Central memory CD8-positive, alpha-beta T cell (primary cell): ENCODE results near the gene NAXD.
A peak's percentile ranks its signal among the peaks of the same experiment; 100 is the strongest.
"Not testable (repeated sequence)": the region's sequence is repeated elsewhere in the genome, so short reads cannot be mapped to it uniquely, and the experiment has no call there.

Experiments
- ATAC-seq: fragments of 150-1000 bp; cut with Tn5 transposase; replicated peaks from 2 replicates; pipeline ENCODE4 v1.10.0; 2022; ENCODE audit warnings: mild to moderate bottlenecking, moderate FRiP score, moderate number of reproducible peaks; ENCODE audit not compliant: poor library complexity, severe bottlenecking; ENCODE audit errors: extremely low read depth
- DNase-seq, 2 donors: peaks; one replicate each; pipeline ENCODE4 v3.0.0; 2021; ENCODE audit warnings: low spot score in 2 of 2
- H3K27ac Mint-ChIP-seq: one replicate; pipeline ENCODE4 v1.8.0; 2022; ENCODE audit warnings: low read depth, mild to moderate bottlenecking, moderate library complexity, mixed read lengths
- H3K27me3 Mint-ChIP-seq: one replicate; pipeline ENCODE4 v1.8.0; 2022; ENCODE audit warnings: mixed read lengths
- H3K36me3 Mint-ChIP-seq: one replicate; pipeline ENCODE4 v1.8.0; 2022; ENCODE audit warnings: mild to moderate bottlenecking, moderate library complexity, mixed read lengths; ENCODE audit not compliant: insufficient read depth
- H3K4me1 Mint-ChIP-seq: one replicate; pipeline ENCODE4 v1.8.0; 2022; ENCODE audit warnings: mixed read lengths
- H3K4me3 Mint-ChIP-seq: one replicate; pipeline ENCODE4 v1.8.0; 2022; ENCODE audit warnings: mild to moderate bottlenecking, moderate library complexity, mixed read lengths
- H3K9me3 Mint-ChIP-seq: one replicate; pipeline ENCODE4 v1.8.0; 2022; ENCODE audit warnings: mixed read lengths

The NAXD gene

DNA sequence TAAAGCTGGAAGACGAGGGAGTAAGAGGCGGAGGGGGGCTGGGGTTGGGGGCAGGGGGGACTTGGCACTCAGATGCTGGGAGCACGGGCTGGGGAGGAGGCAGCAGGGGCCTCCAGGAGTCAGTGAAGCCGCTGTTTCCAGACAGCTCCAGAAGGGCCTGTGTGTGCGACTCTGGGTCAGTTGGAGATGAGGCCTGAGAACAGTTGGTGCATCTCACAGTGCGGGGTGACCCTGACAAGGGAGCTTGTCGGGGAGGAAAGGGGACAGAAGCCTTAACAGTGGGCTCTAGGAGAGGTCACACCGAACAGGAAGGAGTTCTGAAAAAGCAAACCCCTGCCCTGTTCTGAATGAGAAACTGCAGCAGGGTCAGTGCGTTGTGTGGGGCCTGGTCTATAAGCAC is 11.2 kb downstream of the NAXD start:
- peaks cover 22% of the 10 kb centered on the region for H3K36me3 Mint-ChIP-seq
- peak overlapping the region; percentile 75 for H3K27ac Mint-ChIP-seq

DNA sequence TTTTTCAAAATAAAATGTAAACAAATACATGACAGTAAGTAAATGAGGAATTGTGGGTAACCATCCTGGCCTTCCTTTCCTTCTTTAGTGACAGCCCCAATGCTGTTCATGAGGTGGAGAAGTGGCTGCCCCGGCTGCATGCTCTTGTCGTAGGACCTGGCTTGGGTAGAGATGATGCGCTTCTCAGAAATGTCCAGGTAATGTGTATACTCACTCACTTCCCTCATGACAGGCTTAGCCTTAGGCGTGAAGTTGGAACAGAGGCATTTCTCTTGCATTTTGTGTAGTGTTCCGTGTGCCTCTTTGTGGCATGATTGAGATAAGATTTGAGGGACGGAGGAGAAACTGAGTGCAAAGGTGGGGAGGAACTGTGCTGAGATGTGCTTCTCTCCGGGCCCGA is 12.0 kb downstream of the NAXD start:
- Mint-ChIP-seq H3K4me1 (peaks cover 58% of the 10 kb centered on the region), H3K27ac (peak overlapping the region; percentile 0), H3K9me3 (no peaks in the 10 kb centered on the region), H3K4me3 (no peak overlapping the region), H3K36me3 (peaks cover 20% of the 10 kb centered on the region), H3K27me3 (no peaks in the 10 kb centered on the region)
- no peak for ATAC-seq
- no peak for DNase-seq

More for the DNA sequence above, 11.2 kb downstream of the NAXD start:
- no peak for ATAC-seq
- Mint-ChIP-seq H3K4me1 (peaks cover 64% of the 10 kb centered on the region), H3K4me3 (no peak overlapping the region), H3K27me3 (no peaks in the 10 kb centered on the region), H3K9me3 (no peaks in the 10 kb centered on the region)
- no peak for DNase-seq

DNA sequence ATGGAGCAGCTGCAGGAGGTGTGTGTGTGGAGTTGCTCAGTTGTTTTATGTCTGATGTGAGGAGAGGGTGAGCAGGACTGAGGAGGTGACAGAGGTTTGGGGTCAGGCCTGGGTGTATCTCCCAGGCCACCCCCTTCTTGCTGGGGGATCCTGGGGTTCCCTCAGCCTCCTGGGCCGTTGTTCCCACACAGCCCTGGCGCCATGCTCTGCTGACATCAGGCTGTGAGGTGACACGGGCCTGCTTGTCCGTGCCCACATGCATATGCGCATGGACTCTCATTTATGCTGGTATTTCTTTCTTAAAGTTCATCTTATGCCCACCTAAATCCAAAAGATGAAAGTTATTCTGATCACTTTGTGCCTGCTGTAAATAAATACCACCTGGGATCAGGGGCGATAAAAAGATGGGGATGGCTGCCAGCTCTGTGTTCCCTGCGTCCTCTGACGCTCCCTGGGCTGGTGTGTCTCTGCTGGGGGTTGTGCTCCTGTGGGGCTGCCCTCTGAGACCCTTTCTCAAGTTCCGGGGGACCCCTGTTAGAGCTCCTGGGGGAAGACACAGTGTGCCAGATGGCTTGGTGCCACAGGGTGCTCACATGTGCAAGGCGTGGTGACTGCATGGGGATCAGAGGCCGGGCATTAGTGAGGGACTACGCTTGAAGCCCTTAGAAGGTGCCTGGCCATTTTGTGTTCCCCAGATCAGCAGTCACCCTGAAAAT is 12.6 kb downstream of the NAXD start:
- Mint-ChIP-seq H3K36me3 (peaks cover 16% of the 10 kb centered on the region), H3K4me1 (peaks cover 52% of the 10 kb centered on the region), H3K4me3 (no peak overlapping the region), H3K9me3 (no peaks in the 10 kb centered on the region), H3K27ac (peak overlapping the region; percentile 0), H3K27me3 (no peaks in the 10 kb centered on the region)
- no peak for ATAC-seq
- DNase-seq, result no peak

DNA sequence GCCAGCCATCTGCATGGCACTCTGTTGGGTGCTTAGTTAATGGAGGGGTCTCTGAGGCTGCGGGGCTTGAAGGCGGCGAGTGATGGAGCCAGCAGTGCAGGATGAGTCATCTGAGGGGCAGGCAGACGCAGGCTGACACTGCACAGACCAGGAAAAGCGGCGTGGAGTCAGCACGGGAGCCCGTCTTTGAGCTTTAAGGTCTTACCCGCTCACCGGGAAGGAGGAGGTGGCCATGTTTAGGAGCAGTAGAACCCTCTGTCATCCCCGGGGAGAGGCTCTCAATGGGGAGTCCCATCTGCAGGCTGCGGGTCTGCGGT is 13.1 kb downstream of the NAXD start:
- Mint-ChIP-seq H3K36me3 (peaks cover 13% of the 10 kb centered on the region), H3K4me1 (peaks cover 52% of the 10 kb centered on the region), H3K4me3 (no peak overlapping the region), H3K27ac (peak overlapping the region; percentile 0), H3K27me3 (no peaks in the 10 kb centered on the region), H3K9me3 (no peaks in the 10 kb centered on the region)
- no peak for DNase-seq
- no peak for ATAC-seq

DNA sequence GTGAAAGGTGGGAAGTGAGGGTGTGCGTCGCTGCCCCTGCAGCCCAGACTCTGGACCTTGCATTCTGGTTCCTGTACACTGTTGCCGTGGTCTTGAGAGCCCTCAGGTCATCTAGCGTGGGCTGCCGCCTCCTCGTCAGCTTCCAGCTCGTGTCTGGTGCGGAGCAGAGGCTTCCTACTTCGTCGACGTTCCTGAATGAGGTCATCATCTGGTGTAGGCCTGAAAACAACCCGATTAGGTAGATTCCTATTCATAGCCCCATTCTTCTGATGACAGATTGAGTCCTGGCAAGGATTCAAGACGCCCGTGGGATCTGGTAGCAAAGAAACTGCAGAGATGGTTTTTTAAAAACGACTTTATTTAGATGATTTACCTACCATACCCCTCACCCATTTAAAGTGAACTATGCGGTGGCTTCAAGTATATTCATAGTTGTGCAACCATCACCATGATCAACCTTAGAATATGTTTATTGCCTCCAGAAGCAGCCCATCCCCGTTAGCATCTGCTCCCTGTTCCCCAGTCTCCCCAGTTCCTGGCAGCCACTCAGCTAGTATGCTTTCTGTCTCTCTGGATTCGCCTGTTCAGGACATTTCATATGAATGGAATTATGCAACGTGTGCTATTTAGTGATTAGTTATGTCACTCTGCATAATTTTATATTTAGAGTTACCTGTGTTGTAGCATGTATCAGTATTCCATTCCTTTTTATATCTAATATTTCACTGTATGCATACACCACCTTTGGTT is 13.8 kb downstream of the NAXD start:
- Mint-ChIP-seq H3K4me3 (no peak overlapping the region), H3K9me3 (no peaks in the 10 kb centered on the region)

DNA sequence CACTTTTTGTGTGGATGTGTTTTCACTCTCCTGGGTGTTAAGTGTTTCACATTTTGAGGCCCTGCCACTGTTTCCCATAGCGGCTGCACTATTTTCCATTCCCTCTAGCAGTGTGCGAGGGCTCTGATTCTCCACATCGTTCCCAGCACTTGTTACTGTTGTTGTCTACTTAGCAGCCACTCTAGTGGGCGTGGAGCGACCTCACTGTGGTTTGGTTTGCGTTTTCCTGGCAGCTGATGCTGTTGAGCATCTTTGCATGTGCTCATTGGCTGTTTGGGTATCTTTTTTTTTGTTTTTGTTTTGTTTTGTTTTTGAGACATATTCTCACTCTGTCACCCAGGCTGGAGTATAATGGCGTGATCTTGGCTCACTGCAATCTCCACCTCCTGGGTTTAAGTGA is 14.4 kb downstream of the NAXD start:
- H3K27ac Mint-ChIP-seq, result peak overlapping the region; percentile 72
- H3K36me3 Mint-ChIP-seq, result peaks cover 16% of the 10 kb centered on the region
- H3K27me3 Mint-ChIP-seq, result no peaks in the 10 kb centered on the region
- peaks cover 52% of the 10 kb centered on the region for H3K4me1 Mint-ChIP-seq
- peak; percentile 65 for ATAC-seq
- H3K4me3 Mint-ChIP-seq, result no peak overlapping the region
- H3K9me3 Mint-ChIP-seq, result no peaks in the 10 kb centered on the region
- DNase-seq, result no peak

More for the DNA sequence above, 13.8 kb downstream of the NAXD start:
- no peaks in the 10 kb centered on the region for H3K27me3 Mint-ChIP-seq
- H3K36me3 Mint-ChIP-seq, result peaks cover 15% of the 10 kb centered on the region
- DNase-seq, result no peak
- H3K27ac Mint-ChIP-seq, result peak overlapping the region; percentile 72
- ATAC-seq, result no peak
- peaks cover 52% of the 10 kb centered on the region for H3K4me1 Mint-ChIP-seq

DNA sequence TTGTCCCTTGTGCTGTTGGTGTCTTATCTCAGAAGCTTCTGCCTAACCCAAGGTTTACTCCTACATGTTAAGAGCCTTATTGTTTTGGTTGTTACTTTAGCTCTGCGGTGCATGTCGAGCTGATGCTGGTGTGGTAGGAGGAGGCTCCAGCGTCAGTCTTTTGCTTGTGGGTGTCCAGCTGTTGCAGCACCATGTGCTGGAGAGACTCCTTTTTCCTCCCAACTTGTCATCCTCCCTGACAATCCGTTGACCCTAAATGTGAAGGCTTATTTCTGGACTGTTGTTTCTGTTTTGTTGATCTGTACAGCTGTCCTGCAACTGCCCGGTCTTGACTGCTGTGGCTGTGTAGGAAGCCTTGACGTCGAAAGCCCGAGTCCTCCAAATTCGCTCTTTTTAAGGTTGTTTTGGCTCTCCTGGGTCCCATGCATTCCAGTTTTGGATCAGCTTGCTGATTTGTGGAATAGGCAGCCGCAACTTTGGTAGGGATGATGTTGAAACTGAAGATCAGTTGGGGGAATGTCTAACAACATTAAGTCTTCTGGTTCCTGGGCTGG is 15.3 kb downstream of the NAXD start:
- Mint-ChIP-seq H3K27me3 (no peaks in the 10 kb centered on the region), H3K36me3 (peaks cover 16% of the 10 kb centered on the region), H3K27ac (peak overlapping the region; percentile 72), H3K9me3 (no peaks in the 10 kb centered on the region), H3K4me1 (peaks cover 49% of the 10 kb centered on the region), H3K4me3 (no peak overlapping the region)
- DNase-seq (no peak), ATAC-seq (no peak)

DNA sequence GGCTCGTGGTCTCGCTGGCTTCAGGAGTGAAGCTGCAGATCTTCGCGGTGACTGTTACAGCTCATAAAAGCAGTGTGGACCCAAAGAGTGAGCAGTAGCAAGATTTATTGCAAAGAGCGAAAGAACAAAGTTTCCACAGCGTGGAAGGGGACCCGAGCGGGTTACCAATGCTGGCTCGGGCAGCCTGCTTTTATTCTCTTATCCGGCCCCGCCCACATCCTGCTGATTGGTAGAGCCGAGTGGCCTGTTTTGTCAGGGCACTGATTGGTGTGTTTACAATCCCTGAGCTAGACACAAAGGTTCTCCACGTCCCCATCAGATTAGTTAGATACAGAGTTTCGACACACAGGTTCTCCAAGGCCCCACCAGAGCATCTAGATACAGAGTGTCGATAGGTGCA is 16.9 kb downstream of the NAXD start:
- not testable (repeated sequence) for H3K27me3 Mint-ChIP-seq, ATAC-seq, DNase-seq, H3K9me3 Mint-ChIP-seq, H3K27ac Mint-ChIP-seq, H3K4me3 Mint-ChIP-seq
- Mint-ChIP-seq H3K4me1 (peaks cover 33% of the 10 kb centered on the region), H3K36me3 (peaks cover 17% of the 10 kb centered on the region)

DNA sequence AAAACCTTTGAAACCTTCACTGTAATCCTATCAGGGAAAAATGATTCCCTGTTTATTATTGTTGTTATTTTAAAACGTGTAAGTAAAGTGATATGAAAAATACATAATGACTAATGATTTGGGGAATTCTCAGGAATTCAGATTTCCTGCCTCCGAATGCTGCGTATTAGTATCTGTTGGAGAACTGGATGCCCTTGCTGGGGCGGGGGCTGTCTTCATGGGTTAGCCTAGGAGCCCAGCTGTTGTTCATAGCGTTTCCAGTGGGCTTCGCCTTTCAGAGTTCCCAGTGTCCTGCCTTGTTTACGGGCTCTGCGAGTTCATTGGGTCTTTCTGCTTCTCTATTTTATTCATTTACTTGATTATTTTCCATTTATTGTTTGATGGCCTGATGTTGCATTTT is 18.4 kb downstream of the NAXD start:
- Mint-ChIP-seq H3K9me3 (no peaks in the 10 kb centered on the region), H3K27me3 (no peaks in the 10 kb centered on the region), H3K4me1 (peaks cover 20% of the 10 kb centered on the region), H3K36me3 (peaks cover 16% of the 10 kb centered on the region), H3K27ac (no peak overlapping the region), H3K4me3 (no peak overlapping the region)
- no peak for DNase-seq
- ATAC-seq, result no peak

DNA sequence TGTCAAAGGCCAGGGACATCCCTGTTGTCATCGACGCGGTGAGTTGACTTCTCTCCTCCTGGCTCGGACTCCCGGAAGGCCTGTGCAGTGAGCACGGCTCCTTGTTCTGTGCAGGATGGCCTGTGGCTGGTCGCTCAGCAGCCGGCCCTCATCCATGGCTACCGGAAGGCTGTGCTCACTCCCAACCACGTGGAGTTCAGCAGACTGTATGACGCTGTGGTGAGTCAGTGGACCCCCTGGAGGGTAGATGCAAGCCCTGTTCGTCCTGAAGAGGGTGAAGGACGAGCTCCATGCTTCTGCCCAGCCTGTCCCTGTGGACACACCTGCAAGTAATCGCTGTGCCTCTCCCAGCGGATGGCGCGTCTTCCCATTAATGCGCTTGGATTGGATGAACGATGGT is 19.2 kb downstream of the NAXD start:
- no peak overlapping the region for H3K27ac Mint-ChIP-seq
- H3K4me1 Mint-ChIP-seq, result peaks cover 15% of the 10 kb centered on the region
- ATAC-seq (no peak), DNase-seq (no peak)
- peaks cover 18% of the 10 kb centered on the region for H3K36me3 Mint-ChIP-seq
- no peak overlapping the region for H3K4me3 Mint-ChIP-seq
- no peaks in the 10 kb centered on the region for H3K27me3 Mint-ChIP-seq
- H3K9me3 Mint-ChIP-seq, result no peaks in the 10 kb centered on the region

DNA sequence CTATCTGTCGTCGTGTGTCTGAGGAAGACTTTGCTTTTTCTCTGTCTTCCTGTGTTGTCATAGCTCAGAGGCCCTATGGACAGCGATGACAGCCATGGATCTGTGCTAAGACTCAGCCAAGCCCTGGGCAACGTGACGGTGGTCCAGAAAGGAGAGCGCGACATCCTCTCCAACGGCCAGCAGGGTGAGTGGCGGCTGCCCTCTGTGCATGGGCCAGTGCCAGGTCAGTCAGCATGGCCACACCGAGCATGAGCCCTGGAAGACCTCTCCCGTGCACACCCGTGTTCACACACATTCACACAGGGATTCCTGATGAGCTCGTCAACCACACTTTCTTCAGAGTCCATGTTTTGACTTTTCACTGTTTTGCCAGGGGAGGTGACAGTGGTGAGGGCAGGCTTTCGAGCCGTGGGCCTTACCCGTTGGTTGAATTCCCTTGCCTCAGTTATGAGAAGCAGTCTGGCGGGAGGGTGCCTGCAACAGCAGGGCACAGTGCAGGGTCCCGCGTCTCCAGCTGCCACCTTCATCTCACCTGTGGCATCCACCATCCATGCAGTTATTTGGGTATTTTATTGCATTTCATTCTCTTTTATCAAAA is 20.2 kb downstream of the NAXD start:
- H3K9me3 Mint-ChIP-seq, result no peaks in the 10 kb centered on the region
- peaks cover 16% of the 10 kb centered on the region for H3K36me3 Mint-ChIP-seq
- ATAC-seq (no peak), DNase-seq (no peak)
- H3K4me1 Mint-ChIP-seq, result peaks cover 5% of the 10 kb centered on the region
- H3K4me3 Mint-ChIP-seq, result no peak overlapping the region
- H3K27me3 Mint-ChIP-seq, result no peaks in the 10 kb centered on the region
- no peak overlapping the region for H3K27ac Mint-ChIP-seq

DNA sequence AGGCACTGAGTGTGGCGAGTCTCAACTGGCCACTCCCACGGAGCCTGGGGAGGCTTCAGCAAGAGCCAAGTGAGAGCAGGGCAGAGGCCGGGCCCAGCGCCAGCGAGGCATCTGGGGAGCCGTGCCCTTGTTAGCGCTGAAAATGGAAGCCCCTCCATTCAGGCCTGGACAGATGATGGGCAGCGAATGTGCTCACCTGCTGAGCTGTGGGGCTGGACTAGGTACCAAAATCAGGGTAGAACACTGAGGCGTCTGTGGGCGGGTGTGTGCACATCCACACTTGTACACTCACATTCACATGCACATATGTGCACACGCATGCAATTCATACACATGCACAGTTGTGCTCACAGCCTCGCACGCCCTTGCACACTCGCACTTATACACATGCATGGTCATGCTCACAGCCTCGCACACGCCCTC is 20.7 kb downstream of the NAXD start:
- H3K36me3 Mint-ChIP-seq, result peaks cover 16% of the 10 kb centered on the region

More for the DNA sequence above, 20.7 kb downstream of the NAXD start:
- ATAC-seq (no peak), DNase-seq (no peak)
- Mint-ChIP-seq H3K4me3 (no peak overlapping the region), H3K4me1 (no peaks in the 10 kb centered on the region), H3K27me3 (no peaks in the 10 kb centered on the region), H3K9me3 (no peaks in the 10 kb centered on the region), H3K27ac (no peak overlapping the region)
